Suppressor macrophage treated with lipopolysaccharide for 1 hour (primary cell): Measurements from ENCODE around the gene BCO2.
A peak's percentile ranks its signal among the peaks of the same experiment; 100 is the strongest.
"Not testable (repeated sequence)": the region's sequence is repeated elsewhere in the genome, so short reads cannot be mapped to it uniquely, and the experiment has no call there.

ENCODE experiments used
- DNase-seq, 3 donors: peaks; one replicate each; pipeline ENCODE4 v3.0.0-alpha.2; 2020 to 2022

The BCO2 gene

DNA sequence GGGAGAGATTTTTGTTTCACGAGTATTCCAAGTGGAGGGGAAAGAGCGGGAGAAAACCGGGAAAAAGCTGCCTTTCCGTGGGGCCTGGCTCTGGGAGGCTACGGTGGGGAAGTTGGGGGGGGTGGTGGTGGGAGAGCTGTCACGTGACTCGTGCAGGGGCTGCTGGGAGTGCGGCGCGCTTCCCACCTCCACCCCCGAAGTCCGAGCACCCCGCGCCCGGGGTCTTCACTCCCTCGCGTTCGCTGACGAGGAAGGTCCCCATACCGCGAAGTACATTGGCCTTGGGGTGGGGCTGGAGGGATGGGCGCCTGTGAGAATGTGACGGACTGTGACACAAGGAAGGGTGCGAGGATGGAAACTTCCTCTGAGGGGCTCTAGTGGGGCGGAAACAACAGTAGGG, 8.2 kb upstream of the BCO2 start, which contains the start of gene TEX12:
Gene TEX12, plus strand, starts transcription at position 228 of the 400 bp plus-strand sequence. CDS start 1,897 bp downstream, outside the sequence.
- no peak for DNase-seq

DNA sequence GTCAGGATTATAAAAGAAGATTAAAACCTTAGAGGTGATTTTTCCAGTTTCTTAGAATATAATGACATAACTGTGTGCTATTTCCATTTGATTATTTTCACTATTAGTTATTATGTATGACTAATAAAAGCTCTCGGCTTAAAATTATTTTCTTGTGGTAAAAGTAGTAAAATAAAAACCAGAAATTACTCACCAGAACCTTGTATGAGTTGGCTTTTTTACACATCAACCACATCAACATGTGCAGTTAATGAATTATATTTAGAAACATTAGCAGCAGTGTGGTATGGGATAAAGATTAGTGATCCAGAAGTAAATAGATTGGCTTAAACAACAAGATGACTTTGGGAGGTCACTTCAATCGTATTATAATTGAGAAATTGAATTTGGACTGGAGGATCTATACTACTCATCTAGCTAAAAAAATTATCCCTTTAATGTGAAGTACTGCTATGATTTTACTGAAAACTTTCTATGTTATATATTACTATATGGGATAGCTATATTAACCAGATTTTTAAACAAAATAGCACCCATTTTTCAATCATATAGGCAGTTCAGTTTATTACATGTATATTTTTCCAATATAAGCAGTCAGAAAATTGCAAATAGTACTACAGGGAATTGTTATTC, 2.8 kb upstream of the BCO2 start:
- DNase-seq, result peak in 1 of 3 donors; percentile 49

DNA sequence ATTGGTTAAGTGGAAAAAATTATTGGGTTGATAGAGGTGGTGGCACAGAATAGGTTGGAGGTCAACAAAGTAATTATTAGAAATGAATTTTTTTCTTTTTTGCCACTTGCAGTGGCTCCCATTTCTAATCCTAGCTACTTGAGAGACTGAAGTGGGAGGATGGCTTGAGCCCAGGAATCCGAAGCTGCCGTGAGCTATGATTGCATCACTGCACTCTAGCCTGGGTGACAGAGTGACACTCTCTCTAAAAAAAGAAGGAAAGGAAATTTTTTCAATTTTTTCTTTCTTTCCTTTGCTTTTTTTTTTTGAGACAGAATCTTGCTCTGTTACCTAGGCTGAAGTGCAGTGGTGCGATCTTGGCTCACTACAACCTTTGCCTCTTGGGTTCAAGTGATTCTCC, 2.2 kb upstream of the BCO2 start:
- peak in 1 of 3 donors; percentile 24 for DNase-seq

DNA sequence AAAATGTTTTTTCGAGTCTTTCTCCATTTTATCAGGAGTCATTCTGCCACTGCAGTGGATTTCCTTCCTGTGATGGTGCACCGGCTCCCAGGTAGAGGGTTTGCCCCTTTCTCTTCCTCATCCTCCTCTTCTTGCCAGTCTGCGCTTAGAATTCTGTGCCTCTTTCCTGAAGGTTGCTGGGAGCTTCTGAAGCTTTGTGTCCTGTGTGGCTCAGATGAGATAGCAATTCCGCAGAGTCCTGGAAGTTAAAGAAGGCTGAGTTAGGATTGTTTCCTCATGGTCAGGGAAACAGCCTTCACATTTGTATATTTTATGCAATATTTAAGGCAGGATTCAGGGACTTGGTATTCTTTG, 264 bp downstream of the BCO2 start:
- DNase-seq, result no peak

DNA sequence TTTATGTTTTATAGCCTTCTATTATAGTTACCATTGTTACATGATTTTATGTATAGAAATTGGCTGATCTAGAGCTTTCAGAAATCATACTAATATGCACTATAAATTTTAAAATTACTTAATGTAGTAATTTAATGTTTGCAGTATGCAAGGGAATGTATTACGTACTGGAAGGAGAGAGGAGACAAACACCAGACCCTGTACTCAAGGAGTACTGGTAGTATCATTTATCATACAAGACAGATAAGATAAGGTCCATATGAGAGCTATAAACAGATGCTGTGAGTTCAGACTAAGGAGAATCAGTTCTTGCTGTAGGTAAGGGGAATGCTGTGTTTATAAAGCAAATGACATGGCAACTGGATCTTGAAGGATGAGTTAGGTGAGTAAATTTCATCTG, 765 bp downstream of the BCO2 start:
- no peak for DNase-seq

DNA sequence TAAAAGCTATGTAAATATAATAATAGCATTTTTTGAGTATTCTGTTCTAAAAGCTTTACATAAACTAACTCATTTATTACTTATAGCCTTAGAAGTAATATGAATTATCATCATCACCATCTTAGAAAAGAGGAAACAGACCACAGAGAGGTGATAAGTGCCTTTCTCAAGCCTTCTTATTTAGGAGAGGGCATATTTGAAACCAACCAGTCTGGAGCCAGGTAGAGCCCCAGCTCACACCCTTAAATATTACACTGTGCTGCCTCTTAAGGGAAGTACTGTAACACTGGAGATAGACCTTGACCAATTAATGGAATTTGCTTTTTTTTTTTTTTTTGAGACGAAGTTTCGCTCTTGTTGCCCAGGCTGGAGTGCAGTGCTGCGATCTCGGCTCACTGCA, 2.3 kb downstream of the BCO2 start:
- DNase-seq, result peak in 1 of 3 donors; percentile 15

DNA sequence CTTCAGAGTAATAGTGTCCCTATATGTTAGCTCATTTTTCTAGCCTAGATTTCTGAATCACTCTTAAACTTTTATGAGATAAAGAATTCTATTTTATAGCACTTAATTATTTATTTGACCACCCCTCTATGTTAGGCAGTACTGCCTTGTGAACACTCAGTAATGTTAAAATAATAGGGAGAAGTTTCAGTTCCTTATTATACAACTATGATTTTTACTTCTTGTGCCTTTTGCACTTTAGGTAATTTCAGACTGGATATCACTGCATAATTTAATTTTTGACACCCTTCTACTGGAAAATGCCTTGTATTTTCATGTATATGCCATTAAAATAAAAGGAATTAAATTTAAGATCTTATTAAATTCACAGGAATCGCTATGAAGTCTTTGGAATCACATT, 3.1 kb downstream of the BCO2 start:
- DNase-seq, result peak in 2 of 3 donors; percentile 16 to 24

DNA sequence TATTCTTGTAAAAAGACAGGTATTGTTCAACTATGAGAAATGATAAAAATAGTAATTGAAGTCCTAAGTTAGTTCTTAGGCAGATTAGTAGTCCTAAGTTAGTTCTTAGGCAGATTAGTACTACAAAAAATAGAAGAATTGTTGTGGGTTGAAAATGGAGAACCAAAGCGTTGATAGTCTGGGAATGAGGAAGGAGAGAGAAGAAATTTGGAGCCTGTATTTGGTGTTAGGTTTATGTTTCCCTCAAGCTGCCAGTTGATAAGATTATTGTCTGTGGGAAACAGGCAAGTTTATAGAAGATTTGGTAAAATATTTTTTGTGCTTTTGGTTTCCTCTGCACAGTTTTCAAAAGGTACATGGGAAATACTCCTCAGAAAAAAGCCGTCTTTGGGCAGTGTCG, 3.6 kb downstream of the BCO2 start:
- peak in 2 of 3 donors; percentile 18 to 41 for DNase-seq

DNA sequence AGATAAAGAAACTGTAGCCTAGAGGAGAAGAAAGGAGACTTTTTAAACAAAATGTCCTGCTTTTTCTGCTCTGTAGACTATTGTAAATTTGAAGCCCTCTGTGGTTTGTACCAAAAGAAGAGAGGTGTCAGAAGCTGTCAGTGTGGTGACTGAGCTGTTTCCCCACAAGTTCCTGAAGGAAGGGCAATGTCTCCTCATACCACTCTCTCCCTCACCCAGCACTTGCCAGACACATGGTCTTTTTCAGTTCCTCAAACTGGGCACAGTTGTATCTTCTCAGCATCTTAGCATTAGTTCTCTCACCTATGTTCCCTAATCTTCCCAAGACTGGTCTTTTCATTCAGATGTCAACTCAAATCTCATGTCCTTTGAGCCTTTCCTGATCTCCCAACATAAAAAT, 4.3 kb downstream of the BCO2 start:
- peak; percentile 65 to 69 (median 68) for DNase-seq

DNA sequence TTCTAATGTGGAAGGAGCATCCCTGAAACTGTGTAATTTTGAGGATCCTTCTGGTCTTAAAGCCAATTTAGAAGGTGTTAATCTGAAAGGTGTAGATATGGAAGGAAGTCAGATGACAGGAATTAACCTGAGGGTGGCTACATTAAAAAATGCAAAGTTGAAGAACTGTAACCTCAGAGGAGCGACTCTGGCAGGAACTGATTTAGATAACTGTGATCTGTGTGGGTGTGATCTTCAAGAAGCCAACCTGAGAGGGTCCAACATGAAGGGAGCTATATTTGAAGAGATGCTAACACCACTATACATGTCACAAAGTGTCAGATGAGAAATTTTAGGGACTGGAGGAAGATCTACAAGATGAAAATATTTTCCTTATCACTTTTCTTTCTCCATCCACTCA, 7.6 kb downstream of the BCO2 start:
- no peak for DNase-seq

DNA sequence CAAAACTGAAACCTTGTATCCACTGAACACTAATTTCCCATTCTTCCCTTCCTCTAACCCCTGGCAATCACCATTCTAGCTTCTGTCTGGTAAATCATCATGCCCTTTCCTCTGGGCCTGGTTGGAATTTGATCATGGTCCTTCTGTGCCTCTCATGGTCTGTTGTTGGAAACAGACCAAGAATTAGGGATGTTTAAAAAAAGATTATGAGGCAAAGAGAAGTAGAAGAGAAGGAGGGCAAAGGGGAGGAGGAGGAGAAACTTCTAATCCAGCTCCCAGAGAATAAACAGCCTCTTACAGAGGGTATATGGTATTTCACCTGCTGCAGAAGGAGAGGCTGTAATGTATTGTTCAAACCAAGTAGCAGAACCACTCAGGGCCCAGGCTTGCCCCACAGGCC, 10.6 kb downstream of the BCO2 start:
- no peak for DNase-seq

DNA sequence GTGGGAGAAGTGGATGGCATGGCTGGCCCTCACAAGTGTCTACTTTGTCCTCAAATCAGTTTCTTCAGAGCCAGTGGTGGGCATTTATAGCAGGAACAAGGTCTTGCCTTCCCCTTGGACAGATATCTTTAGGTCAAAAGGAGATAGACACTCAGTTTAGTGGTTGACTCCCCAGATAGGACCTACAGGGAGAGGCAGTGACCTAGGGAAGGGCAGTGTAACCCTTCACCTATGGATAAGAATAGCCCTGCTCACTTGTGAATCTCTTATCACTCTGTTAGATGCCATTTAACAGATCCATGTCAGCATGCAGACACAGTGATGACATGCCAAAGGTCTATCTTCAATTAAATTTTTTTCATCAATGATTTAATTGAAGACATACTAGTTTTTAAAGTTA, 11.0 kb downstream of the BCO2 start:
- DNase-seq, result no peak

DNA sequence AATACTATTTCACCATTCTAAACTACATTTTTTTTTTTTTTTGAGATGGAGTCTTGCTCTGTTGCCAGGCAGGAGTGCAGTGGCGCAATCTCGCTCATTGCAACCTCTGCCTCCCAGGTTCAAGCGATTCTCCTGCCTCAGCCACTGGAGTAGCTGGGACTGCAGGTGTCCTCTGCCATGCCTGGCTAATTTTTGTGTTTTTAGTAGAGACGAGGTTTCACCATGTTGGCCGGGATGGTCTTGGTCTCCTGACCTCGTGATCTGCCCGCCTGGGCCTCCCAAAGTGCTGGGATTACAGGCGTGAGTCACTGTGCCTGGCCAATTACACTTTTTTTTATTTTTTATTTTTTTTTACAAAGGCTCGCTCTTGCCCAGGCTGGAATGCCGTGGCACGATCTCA, 19.8 kb downstream of the BCO2 start:
- not testable (repeated sequence) for DNase-seq

DNA sequence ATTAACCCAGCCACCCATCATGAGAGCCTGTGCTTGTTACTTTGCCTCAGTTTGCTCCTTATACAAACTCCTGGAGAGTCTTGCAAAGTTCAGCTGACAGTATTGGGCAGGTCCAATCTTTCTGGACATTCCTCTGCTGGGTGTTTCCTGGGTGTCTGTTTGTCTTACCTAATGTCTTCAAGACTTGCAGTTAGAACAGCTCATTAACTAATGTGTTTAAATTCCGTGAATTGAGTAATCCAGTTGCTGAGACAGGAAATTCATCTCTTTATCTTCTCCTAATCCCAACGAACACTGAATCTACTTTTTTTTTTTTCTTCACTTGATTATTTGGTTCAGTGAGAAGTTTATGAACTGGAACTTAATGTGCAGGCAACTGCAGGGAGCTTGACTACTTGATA, 20.6 kb downstream of the BCO2 start:
- DNase-seq, result no peak

DNA sequence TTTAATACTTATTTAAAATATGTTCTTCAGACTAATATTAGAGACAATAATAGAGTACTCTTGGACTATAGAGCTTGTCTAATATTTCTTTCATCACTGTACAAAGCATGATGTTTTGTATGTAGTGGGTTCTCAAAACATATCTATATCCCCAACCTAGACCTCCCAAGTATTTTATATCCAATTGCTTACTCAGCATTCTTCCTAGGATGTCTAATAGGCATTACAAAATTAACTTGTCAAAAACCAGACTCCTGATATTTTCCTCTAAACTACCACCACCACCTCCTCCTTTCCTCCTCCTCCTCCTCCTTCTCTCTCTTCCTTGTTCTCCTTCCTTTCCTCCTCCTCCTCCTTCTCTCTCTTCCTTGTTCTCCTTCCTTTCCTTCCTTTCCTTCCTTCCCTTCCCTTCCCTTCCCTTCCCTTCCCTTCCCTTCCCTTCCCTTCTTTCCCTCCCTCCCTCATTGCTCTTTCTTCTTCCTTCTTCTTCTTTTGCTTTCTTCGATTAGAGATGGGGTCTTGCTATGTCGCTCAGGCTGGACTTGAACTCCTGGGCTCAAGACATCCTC, 21.3 kb downstream of the BCO2 start:
- no peak for DNase-seq

DNA sequence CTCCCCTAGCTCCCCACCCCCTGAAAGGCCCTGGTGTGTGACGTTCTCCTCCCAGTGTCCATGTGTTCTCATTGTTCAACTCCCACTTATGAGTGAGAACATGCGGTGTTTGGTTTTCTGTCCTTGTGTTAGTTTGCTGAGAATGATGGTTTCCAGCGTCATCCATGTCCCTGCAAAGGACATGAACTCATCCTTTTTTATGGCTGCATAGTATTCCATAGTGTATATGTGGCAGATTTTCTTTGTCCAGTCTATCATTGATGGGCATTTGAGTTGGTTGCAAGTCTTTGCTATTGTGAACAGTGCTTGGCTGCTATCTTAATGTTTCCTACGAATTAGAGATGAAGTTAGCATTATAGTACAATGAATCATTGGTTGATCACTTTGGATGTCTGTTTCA, 23.8 kb downstream of the BCO2 start:
- DNase-seq, result not testable (repeated sequence)

DNA sequence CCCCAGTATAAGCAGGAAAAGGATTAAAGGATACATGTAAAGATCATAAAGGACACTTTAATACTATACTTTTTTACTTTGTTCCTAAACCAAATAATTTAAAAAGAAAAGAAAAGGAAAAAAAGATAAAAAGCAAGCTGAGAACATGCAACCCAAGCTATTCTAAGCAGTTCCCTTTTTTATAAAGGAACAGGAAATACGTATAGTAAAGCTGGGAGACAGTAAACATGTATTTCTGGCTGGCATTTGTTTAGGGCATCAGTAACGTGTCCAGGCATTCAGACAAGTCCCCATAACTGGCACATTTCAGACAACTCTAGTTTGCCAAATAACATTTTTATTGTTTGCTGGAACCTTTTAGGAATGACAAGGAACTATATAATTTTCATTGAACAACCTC, 24.9 kb downstream of the BCO2 start:
- peak in 1 of 3 donors; percentile 48 for DNase-seq

DNA sequence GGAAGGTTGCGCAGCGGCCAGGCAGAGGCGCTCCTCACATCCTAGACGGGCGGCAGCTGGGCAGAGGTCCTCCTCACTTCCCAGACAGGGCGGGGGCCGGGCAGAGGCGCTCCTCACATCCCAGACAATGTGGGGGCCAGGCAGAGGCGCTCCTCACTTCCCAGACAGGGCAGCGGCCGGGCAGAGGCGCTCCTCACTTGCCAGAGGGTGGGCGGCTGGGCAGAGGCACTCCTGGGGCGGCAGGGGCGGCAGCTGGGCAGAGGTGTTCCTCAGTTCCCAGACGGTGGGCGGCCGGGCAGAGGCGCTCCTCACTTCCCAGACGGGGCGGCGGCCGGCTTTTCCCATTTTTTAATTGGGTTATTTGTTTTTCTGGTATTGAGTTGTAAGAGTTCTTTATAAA, 30.8 kb downstream of the BCO2 start:
- no peak for DNase-seq

DNA sequence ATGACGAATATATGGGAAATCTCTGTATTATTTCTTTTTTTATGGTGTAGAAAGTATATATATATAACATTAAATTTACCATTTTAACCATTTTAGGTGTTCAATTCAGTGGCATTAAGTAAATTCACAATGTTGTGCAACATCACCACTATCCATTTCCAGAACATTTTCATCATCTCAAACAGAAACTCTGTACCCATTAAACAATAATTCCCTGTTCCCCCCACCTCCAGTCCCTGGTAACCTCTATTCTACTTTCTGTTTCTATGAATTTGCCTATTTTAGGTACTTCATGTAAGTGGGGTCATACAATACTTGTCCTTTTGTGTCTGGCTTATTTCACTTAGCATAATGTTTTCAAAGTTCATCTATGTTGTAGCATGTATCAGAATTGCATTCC, 35.6 kb downstream of the BCO2 start:
- DNase-seq, result no peak

DNA sequence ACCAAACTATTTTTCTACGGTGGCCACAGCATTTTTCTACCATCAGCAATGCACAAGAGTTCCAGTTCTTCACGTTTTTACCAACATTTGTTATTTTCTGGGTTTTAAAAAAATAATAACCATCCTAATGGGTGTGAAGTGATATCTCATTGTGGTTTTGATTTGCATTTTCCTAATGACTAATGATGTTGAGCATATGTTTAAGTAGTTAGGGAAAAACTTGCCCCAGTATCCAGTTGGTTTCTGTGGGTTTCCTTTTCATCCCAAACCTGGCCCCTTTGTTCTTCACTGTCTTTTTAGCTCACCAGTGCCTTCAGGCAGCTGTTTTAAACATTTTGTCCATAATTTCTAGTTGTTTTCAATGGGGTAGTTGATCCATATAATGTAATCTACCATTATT, 36.2 kb downstream of the BCO2 start:
- peak in 2 of 3 donors; percentile 39 to 65 for DNase-seq

DNA sequence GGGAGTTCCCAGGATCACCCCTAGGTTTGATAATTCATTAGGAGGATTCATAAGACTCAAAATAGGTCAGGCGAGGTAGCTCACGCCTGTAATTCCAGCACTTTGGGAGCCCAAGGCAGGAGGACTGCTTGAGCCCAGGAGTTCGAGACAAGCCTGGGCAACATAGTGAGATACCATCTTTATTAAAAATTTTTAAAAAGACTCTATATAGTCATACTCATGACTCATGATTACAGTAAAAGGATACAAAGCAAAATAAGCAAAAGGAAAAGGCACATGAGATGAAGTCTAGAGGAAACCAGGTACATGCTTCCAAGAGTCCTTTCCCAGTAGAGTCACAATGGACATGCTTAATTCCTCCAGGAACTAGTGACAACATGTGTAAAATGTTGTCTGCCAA, 37.0 kb downstream of the BCO2 start:
- DNase-seq, result no peak

DNA sequence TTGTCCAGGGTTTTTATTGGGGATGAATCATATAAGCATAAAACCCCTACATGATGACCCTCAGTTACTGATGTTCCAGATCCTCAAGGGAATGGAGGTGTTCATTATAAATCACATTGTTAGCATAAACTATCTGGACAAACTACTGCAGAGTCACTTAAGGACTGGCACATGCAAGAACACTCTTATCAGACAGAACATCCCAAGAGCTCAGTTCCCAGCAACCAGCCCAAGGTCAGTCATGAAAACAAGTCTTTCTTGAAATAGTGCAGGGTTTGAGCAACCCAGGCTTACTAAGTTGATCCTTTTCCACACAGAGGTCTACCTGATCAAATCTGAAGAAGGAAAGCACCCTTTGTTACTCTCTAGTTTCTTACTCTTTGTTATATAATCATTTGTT, 37.4 kb downstream of the BCO2 start:
- DNase-seq, result no peak

DNA sequence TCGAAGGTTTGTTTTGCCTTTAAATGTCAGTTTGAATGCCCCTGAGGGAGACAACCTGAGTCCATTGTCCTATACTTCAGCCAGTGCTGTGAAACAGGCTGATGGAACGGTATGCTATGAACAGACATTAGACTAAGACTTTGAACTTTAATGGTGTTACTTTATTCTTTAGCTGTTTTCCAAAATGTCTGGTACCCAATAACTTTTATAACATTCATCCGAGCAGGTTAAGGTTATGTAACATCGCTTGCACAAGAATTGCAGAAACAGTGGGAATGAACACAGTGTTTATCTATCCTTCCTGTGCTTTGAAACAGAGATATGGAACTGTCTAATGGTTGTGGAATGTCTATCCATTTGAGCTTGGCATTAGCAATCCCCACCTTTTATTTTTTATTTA, 38.4 kb downstream of the BCO2 start:
- DNase-seq, result no peak

DNA sequence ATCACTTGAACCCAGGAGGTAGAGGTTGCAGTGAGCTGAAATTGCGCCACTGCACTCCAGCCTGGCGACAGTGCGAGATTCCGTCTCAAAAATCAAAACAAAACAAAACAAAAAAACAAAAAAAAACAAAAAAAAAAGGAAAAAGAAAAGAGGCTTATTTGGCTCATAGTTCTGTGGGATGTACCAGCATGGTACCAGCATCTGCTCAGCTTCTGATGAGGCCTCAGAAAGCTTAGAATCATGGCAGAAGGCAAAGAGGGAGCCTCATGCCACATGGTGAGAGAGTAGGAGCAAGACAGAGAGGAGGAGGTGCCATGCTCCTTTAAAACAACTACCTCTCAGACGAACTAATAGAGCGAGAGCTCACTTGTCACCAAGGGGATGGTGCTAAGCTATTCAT, 40.3 kb downstream of the BCO2 start:
- no peak for DNase-seq

DNA sequence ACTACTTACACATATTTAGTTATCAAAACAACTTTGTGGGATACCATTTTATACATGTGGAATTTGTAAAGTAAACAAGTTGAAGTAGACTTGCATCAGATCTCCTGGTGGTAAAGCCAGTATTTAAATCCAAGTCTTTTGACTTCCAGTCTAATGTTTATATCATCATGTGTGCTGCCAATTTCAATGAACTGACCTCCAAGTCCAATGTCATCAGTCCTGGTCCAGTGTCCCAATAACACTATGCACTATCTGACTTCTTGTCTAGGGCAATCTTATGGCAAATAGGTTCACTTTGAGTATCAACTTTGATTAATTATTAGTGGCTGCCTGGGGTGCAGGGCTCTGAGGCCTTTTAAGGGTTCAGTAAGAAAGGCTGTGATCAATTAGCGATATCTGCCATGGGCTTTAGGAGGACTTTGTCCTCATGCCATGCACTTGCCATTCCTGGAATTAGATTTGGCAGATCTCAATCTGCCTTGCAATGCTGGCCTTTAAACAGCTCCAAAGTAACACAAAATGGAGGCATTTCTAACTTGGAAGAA, 41.3 kb downstream of the BCO2 start:
- DNase-seq, result no peak
